ENCODE data around the gene C17orf78.

DNA sequence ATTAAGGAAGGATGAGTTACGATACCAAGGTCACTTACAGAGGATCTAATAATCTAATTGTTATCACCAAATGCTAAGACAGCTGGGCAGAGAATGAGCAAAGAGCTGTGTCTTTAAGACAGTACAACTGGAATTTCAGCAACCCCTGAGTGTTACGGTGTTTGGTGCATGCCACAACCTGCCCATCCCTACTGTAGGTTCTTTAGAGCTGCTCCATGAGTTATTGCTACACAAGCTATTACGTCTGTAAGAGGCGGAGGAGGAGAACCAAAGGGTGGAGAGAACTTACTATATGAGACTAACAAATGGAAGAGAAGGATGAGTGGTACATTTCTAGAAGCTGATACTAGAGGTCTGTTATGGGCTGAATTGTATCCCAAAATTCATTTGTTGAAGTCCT, 14.2 kb upstream of the C17orf78 start:
- TF ChIP-seq, protein P1, sequence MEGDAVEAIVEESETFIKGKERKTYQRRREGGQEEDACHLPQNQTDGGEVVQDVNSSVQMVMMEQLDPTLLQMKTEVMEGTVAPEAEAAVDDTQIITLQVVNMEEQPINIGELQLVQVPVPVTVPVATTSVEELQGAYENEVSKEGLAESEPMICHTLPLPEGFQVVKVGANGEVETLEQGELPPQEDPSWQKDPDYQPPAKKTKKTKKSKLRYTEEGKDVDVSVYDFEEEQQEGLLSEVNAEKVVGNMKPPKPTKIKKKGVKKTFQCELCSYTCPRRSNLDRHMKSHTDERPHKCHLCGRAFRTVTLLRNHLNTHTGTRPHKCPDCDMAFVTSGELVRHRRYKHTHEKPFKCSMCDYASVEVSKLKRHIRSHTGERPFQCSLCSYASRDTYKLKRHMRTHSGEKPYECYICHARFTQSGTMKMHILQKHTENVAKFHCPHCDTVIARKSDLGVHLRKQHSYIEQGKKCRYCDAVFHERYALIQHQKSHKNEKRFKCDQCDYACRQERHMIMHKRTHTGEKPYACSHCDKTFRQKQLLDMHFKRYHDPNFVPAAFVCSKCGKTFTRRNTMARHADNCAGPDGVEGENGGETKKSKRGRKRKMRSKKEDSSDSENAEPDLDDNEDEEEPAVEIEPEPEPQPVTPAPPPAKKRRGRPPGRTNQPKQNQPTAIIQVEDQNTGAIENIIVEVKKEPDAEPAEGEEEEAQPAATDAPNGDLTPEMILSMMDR (conservative IDR thresholded peaks at IDR 0.05; ENCODE audit: low read length): no peak
- TF ChIP-seq EZH2phosphoT487 (IDR thresholded peaks at IDR 0.05; ENCODE audit: borderline replicate concordance): no peak
